IPS-18c (cell line): ENCODE measurements around the gene GALNS.

ENCODE experiments used
- H3K4me3 ChIP-seq: 2 replicates; pipeline ENCODE4 v1.7.0; 2013; ENCODE audit warnings: low read depth, mild to moderate bottlenecking, low read length, moderate library complexity; ENCODE audit not compliant: insufficient read depth
- H3K9me3 ChIP-seq: one replicate; pipeline ENCODE4 v1.6.1; 2013; ENCODE audit warnings: mild to moderate bottlenecking, low read length, moderate library complexity; ENCODE audit not compliant: control insufficient read depth, insufficient read depth

GALNS gene

DNA sequence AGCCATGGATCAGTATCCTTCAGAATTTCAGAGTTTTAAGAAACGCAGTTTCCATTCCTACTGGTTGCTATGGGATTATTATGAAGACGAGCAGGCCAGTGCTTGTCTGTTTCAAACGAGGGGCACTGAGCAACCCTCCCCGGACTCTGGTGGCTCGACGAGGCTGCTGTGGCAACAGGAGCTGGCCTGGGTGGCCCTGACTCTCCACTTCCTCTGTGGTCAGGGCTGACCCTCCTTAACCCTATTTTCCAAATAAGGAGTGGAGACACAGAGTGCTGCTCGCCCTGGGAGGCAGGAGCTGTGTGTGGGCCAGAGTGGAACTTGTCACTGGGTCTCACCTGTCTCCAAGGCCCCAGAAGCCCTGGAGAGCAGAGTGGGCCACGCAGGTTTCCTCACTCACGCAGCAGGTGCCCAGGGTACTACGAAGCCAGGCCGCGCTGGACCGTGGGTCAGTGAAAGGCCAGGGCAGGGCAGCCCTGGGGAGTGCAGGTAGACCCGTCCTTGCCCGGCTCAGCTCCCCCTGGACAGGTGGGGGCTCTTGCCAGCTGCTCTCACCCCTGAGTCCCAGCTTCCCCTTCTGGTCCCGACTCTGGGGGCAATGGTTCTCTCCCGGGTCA, 3.3 kb downstream of the GALNS start:
- no peak overlapping the region for H3K4me3 ChIP-seq
- peaks cover 2% of the 10 kb centered on the region for H3K9me3 ChIP-seq

DNA sequence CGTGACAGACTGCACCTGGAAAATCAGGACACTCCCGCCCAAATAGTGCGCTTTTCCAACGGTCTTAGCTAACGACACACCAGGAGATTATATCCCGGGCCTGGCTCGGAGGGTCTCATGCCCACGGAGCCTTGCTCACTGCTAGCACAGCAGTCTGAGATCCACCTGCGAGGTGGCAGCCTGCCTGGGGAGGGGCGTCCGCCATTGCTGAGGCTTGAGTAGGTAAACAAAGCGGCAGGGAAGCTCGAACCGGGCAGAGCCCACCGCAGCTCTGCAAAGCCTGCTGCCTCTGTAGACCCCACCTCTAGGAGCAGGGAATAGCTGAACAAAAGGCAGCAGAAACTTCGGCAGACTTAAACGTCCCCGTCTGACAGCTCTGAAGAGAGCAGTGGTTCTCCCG, 5.1 kb downstream of the GALNS start:
- H3K9me3 ChIP-seq: peaks cover 2% of the 10 kb centered on the region
- no peak overlapping the region for H3K4me3 ChIP-seq

DNA sequence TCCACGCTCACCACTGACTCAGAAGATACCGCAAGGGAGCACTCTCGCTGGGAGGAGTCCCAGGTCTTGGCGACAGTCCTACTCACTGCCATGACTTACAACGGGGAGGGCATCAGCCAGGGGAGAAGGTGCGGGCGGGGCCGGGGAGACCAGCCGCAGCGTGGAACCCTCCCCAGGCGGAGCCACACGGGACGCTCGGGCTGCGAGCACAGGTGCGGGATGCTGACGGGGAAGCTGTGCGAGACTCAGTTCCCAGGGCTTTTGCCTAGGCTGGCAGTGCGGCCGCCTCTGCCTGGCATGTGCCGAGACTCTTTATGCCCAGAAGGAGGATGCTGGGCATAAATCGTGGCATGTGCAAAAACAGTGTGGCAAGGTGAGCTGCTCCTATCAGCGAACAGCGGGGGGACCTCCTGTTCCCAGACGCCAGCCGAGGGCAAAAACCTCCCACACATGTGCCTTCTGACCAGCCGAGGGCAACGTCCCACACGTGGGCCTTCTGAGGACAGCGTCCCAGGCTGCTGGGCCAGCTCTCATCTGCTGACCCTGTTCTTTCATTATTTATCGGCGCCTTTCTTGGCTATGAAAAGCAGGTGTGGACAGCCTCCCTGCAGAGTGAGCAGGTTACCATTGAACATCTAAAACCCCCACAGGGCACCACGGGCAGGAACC, 6.1 kb downstream of the GALNS start:
- Histone ChIP-seq H3K4me3 (no peak overlapping the region), H3K9me3 (peaks cover 2% of the 10 kb centered on the region)

DNA sequence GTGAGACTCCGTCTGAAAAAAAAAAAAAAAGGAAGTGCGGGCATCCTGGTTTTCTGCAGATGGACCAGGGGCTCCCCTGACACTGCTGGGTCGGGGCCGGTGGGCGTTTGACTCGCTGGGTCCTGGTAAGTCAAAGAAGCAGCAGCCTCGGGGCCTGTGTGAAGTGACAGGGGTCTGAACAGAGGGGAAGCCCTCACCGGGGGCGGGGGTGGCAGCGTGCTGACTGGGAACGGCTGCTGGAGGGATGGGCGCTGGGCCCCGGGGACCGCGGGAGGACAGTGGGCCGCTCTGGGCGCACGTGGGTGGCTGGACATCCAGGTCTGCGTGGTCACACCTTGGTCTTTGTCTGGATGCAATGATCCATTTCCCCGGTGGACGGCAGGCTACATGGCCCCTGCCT, 8.2 kb downstream of the GALNS start:
- Histone ChIP-seq H3K9me3 (peaks cover 2% of the 10 kb centered on the region), H3K4me3 (no peak overlapping the region)

DNA sequence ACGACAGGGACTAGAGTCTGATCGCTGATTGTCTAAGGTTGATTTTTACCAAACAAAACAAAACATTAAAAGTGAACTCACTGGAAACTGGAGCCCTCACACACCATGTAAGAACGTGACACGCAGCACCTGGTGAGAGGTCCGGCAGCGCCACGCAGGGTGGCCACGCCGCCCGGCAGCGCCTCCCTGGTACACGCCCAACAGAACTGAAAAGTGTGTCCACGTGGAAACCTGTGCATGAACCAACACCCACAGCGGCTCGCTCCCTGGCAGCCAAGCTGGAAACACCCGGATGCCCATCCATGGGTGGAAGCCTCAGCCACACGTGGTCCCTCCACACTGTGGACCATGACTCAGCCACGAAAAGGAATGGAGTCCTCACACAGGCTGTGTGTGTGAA, 9.1 kb downstream of the GALNS start:
- H3K9me3 ChIP-seq: peaks cover 2% of the 10 kb centered on the region
- H3K4me3 ChIP-seq: no peak overlapping the region

DNA sequence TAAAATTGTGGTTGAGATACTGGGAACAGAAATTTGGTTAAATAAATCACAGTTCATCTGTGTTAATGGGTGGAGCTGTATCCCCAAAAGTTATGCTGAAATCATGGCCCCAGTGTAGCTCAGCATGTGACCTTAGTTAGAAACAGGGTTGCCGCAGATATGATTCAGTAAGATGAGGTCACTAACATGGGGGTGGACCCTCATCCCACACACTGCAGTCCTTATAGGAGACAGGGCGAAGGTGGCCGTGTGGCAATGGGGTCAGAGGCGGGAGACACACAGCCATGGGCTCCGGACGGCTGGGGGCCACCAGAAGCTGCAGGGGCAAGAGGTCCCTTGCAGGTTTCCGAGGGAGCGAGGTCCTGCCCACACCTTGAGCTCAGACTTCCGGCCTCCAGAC, 10.7 kb downstream of the GALNS start:
- Histone ChIP-seq H3K4me3 (no peak overlapping the region), H3K9me3 (no peaks in the 10 kb centered on the region)

DNA sequence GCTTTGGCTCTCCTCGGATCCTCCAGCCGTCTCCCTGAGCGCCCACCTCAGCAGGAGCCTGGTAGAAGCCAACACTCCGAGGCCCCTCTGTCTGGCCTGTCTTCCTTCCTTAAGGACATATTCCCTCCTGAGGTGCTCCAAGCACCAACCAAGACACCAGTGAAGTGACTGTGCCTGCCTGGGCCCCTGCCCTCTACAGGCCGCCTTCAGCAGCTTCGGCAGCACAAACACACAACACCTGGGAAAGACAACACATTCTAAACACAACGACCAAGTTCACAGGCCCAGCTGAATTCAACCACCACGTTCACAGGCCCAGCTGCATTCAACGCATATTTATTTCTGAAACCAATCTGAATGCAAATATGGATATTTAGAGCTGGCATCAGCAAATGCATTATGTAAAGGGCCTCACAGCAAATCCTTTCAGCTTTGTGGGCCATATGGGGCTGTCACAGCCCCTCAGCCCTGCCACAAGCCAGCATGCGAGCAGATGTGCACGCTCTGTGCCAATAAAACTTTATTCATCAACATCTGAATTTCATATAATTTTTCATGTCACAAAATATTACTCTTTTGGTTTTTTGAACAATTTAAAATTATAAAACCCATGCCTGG, 12.2 kb downstream of the GALNS start:
- no peaks in the 10 kb centered on the region for H3K9me3 ChIP-seq
- H3K4me3 ChIP-seq: no peak overlapping the region

DNA sequence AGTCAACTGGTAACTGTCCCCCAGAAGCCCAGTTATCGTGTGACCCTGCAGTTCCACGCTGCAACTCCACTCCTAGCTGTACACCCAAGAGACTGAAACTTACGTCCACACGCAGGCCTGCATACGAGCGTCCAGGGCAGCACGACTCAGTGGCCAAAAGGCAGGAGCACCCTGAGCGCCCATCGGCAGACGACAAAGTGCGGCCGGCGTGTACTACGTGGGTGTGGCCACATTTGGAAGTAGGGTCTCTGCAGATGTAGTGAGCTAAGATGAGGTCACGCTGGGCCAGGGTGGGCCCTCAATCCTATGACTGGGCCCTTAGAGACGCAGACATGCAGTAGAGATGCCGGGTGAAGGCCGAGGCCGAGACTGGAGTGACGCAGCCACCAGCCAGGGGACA, 13.5 kb downstream of the GALNS start:
- no peak overlapping the region for H3K4me3 ChIP-seq
- H3K9me3 ChIP-seq: no peaks in the 10 kb centered on the region

DNA sequence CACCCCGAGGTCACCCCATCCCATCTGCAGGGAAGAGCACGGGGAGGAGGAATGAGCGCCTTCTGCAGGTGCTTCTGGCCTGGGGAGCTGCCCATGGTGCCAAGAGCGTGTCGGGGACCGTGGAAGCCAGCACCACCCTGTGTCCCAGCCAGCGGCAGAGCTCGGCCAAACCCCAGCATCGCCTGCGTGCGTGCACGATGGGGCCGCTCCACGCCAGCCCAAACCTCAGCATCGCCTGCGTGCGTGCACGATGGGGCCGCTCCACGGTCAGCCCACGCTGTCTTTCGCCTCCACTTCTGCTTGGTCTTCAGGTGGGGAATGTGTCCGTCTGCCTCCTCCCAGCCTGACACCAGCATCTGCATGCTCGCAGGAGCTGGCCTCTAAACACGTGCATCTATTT, 13.9 kb downstream of the GALNS start:
- Histone ChIP-seq H3K9me3 (no peaks in the 10 kb centered on the region), H3K4me3 (no peak overlapping the region)

DNA sequence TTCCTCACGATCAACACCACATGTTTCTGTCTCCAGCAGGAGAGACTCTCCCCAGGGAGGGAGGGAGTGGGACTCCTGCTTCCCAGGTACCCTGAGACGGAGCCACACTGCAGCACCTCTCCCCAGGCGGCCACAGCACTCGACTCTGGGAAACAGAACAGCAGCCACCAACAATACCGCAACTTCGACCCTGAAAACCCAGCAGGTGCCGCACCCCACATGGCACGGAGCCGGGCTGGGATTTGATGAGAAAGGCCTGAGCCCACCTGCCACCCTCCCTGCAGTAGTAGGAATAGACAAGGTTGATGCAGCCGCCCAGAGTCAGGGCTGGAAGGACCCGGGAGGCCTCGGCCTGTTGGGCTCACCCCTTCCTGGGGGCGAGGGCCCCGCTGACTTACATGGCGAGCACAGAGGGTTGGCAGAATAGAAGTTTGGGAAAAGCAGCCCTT, 14.4 kb downstream of the GALNS start:
- no peak overlapping the region for H3K4me3 ChIP-seq

DNA sequence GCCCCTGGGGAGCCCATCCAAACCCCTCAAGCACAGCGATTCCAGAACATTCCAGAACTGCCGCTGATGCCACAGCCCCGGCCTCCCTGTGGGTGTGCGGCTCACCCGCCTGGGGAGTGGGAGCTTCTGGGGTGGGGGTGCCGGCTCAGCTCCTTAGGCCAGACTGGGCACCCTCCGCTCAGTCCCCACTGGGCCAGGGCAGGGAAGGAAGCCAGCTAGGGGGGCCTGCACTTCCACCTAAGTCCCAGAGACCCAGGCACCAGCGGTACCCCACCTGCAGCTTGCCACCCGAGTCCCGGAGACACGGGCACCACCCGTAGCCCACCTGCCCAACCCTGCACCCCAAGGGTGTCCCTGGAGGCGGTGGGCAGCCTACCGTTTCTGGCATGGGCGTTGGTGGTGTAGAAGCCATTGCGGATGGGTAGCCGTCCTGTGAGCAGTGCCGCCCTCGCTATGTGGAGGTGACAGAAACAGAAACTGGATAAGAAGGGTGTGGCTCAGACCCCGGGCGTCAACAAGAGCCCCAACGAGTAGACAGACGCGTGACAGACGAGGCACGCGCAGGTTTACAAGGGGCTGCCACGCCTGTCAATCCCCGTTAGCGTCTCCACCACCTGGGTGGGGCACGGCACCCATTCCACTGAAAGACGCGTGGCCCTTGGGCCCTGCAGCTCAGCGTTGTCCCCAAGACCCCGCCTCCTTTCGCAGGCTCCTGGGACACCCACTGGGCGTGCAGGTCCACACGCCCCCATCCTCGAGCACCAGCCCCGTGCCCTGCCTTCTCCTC, 15.0 kb downstream of the GALNS start:
- Histone ChIP-seq H3K4me3 (no peak overlapping the region), H3K9me3 (no peaks in the 10 kb centered on the region)

More for the DNA sequence above, 14.4 kb downstream of the GALNS start:
- no peaks in the 10 kb centered on the region for H3K9me3 ChIP-seq

DNA sequence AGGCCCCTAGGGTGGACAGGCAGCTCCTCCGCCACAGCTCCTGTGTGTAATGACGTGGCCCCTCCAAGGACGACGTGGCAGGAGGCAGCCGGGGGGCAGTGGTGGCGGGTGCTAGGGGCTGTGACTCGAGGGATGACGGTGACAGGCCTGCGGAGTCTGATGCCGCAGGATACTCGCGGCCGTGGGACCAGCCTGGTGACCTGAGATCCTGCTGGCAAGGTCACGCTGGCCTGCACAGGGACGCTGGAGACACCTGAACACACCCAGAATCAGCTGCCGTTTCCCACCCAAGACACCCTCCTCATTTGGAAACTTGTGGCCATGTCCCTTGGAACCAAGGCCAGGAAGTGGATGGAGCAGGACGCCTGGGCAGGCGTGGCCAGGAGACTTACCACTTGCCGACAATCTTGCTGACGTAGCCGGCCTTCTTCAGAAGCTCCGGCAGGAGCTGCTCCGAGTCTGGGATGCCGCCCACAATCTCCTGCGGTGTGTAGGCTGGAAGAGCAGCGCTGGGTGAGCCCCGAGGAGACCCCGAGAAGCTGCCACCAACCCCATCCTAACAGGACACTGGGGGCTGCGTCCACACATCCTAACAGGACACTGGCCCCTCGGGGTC, 16.0 kb downstream of the GALNS start:
- Histone ChIP-seq H3K9me3 (no peaks in the 10 kb centered on the region), H3K4me3 (no peak overlapping the region)

DNA sequence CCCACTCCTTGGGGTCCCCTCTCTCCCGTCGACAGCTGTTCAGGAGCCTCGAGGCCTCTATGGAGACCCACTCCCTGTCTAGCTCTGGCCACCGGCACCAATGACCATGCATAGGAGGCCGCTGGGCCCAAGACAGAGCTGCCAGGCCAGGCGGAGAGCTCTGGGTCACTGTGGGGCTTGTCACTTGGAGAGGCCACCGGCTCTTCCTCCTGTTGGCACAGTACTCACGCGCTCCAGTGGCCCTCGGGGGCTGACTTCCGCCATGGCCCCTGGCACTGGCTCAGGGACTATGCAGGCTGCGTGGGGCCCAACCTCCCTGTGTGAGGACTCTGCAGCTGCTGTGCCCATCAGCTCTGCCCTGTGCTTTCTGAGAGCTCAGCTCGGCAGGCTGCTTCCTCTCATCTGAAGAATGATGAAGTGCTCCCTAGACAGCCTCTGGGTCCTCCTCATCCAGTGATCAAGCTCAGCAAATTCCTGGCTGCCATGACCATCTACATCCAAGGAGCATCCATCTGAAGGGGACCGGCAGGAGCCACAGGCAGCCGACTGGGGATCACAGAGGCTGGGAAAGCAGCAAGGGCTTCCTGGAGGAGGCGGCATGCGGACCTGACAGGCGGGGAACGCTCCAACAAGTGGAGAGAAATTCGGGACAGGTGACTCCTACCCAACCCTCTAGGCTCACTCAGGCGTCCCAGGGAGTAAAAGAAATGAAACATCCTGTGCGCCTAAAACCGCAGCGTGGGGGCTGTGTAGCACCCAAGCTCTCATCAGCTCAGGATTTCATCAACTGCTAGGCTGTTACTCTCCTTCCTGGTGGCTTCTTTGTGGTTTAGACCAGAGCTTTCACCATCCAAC, 16.8 kb downstream of the GALNS start:
- no peaks in the 10 kb centered on the region for H3K9me3 ChIP-seq

DNA sequence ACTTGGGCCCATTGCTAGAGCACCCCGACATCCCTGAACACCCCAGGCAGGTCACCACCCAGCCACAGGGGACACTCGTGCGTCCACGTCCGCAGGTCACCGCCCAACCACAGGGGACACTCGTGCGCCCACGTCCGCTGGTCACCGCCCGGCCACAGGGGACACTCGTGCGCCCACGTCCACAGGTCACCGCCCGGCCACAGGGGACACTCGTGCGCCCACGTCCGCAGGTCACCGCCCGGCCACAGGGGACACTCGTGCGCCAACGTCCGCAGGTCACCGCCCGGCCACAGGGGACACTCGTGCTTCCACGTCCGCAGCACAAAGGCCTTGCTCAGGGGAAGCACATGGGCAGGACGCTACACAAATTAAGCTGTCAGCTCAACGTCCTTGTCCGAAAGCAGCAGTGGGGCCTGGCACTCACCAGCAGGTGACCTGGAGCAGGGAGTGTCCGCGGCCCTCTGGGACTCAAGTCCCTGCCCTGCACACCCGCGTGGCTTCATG, 17.7 kb downstream of the GALNS start:
- Histone ChIP-seq H3K4me3 (no peak overlapping the region), H3K9me3 (no peaks in the 10 kb centered on the region)

More for the DNA sequence above, 16.8 kb downstream of the GALNS start:
- H3K4me3 ChIP-seq: no peak overlapping the region

DNA sequence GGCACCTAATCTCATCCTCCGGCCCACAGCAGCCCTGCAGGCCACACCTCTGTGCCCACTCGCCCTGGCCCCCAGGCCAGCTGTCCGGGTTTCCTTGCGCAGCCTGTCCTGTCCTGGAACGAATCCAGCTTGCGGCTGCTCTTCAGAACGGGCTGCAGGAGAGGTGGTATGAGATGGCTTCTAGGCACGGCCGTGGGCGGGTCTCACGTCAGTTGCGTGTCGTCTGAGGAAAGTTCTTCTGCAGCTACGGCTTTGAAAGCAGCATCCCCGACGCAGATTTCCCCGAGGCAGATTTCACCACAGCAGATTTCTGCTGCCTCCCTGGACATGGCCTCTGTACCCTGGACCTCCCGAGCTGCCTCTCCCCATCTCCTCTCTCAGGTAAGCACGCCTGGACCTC, 18.2 kb downstream of the GALNS start:
- Histone ChIP-seq H3K9me3 (no peaks in the 10 kb centered on the region), H3K4me3 (no peak overlapping the region)

DNA sequence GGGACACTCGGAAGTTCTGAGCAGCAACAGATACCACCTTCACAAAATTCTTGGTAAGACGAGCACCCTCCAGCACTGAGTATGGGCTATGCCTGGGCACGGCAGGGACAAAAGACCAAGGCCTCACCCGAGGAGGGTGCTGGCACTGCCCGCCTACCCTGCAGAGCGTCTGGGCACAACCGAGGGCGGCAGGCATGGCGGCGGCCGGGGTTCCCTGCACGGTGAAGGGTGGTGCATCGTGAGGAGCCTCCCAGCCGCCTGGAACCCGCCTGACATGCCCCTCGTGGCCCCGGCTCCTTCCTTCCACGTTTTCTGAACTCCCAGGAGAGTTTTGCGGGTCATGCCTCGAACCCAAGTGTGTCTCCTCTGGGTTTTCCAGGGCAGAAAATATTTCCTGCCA, 18.9 kb downstream of the GALNS start:
- Histone ChIP-seq H3K9me3 (no peaks in the 10 kb centered on the region), H3K4me3 (no peak overlapping the region)
